PC-9 (cell line): ENCODE data around the gene NRXN2. TPM values are rescaled to one million over a fixed set of nuclear protein-coding genes. Genes with fewer than 3 reads are reported as not detected.

Experiments
- BruUV-seq: library from RNA; stranded (reverse); fragments of 400-500 nt; replicated peaks from 2 replicates; lab custom pipeline; 2021; lab: Mats Ljungman, UMichigan
- CTCF ChIA-PET: fragments of 300-600 bp; sonication (Branson Sonifier 250); formaldehyde crosslinking; loops from one replicate; lab custom pipeline; 2022; ENCODE audit warnings: antibody characterized with exemption; lab: Charles Lee
- POLR2A ChIA-PET: fragments of 300-600 bp; sonication (Branson Sonifier 250); formaldehyde crosslinking; loops from one replicate; lab custom pipeline; 2022; ENCODE audit warnings: antibody characterized with exemption; ENCODE audit not compliant: unreplicated experiment; lab: Charles Lee
- DNase-seq, 2 experiments: peaks; one replicate each; pipeline versions ENCODE4 v3.0.0 to v3.0.0-alpha.2; 2015 to 2022; ENCODE audit warnings: mixed read lengths in 1 of 2
- H2AFZ ChIP-seq: fragments of 200-600 bp; sonication (generic); 2 replicates; pipeline ENCODE4 v1.8.1; 2017; ENCODE audit warnings: antibody characterized with exemption
- H3F3A ChIP-seq: fragments of 200-600 bp; sonication (generic); 2 replicates; pipeline ENCODE4 v1.8.1; 2017; ENCODE audit warnings: antibody characterized with exemption, mild to moderate bottlenecking, low read depth; ENCODE audit not compliant: insufficient read depth
- H3K27ac ChIP-seq: fragments of 200-600 bp; sonication (generic); 2 replicates; pipeline ENCODE4 v1.6.1; 2016; ENCODE audit warnings: mixed run types
- H3K27me3 ChIP-seq: fragments of 200-600 bp; sonication (generic); 2 replicates; pipeline ENCODE4 v1.6.1; 2016; ENCODE audit warnings: low read depth, mixed run types; ENCODE audit not compliant: insufficient read depth
- H3K36me3 ChIP-seq: fragments of 200-600 bp; sonication (generic); 2 replicates; pipeline ENCODE4 v1.6.1; 2016; ENCODE audit warnings: low read depth, mixed run types
- H3K4me1 ChIP-seq: fragments of 200-600 bp; sonication (generic); replicated peaks from 2 replicates; pipeline ENCODE4 v1.6.1; 2016; ENCODE audit warnings: mixed run types; ENCODE audit not compliant: insufficient read depth
- H3K4me2 ChIP-seq: fragments of 200-600 bp; sonication (generic); 2 replicates; pipeline ENCODE4 v1.6.1; 2017; ENCODE audit warnings: mixed run types
- H3K4me3 ChIP-seq: fragments of 200-600 bp; sonication (generic); 2 replicates; pipeline ENCODE4 v1.6.1; 2016; ENCODE audit warnings: mixed run types
- H3K79me2 ChIP-seq: fragments of 200-600 bp; sonication (generic); 2 replicates; pipeline ENCODE4 v1.6.1; 2017; ENCODE audit warnings: low read depth, mixed run types
- H3K9me2 ChIP-seq: fragments of 200-600 bp; sonication (generic); 2 replicates; pipeline ENCODE4 v1.8.1; 2017; ENCODE audit warnings: mild to moderate bottlenecking; ENCODE audit not compliant: insufficient read depth
- H3K9me3 ChIP-seq: fragments of 200-600 bp; sonication (generic); 2 replicates; pipeline ENCODE4 v1.8.1; 2016; ENCODE audit warnings: low read depth; ENCODE audit not compliant: insufficient read depth
- H4K20me1 ChIP-seq: fragments of 200-600 bp; sonication (generic); 2 replicates; pipeline ENCODE4 v1.8.1; 2017; ENCODE audit not compliant: insufficient read depth
- EZH2 ChIP-seq: fragments of 200-600 bp; sonication (generic); IDR thresholded peaks from 2 replicates; pipeline ENCODE4 v1.8.0; 2017; ENCODE audit warnings: antibody characterized with exemption, low read depth
- intact Hi-C: fragments of 100-400 bp; cut with micrococcal nuclease; formaldehyde crosslinking; loops from one replicate; pipeline ENCODE4 v1.10.0; 2022; ENCODE audit not compliant: unreplicated experiment
- total RNA-seq: library from RNA; stranded (reverse); gene quantifications from 2 replicates; pipeline ENCODE4 v1.2.3, GENCODE V29; 2021
- TF ChIP-seq, protein P1 (sequence below): fragments of 200-600 bp; sonication (generic); conservative IDR thresholded peaks from 2 replicates; pipeline ENCODE4 v1.6.1; 2017; ENCODE audit warnings: mixed run types, antibody characterized with exemption, mild to moderate bottlenecking, moderate library complexity

Gene NRXN2
- total RNA-seq, 1 experiment from 2014 or later = not detected

DNA sequence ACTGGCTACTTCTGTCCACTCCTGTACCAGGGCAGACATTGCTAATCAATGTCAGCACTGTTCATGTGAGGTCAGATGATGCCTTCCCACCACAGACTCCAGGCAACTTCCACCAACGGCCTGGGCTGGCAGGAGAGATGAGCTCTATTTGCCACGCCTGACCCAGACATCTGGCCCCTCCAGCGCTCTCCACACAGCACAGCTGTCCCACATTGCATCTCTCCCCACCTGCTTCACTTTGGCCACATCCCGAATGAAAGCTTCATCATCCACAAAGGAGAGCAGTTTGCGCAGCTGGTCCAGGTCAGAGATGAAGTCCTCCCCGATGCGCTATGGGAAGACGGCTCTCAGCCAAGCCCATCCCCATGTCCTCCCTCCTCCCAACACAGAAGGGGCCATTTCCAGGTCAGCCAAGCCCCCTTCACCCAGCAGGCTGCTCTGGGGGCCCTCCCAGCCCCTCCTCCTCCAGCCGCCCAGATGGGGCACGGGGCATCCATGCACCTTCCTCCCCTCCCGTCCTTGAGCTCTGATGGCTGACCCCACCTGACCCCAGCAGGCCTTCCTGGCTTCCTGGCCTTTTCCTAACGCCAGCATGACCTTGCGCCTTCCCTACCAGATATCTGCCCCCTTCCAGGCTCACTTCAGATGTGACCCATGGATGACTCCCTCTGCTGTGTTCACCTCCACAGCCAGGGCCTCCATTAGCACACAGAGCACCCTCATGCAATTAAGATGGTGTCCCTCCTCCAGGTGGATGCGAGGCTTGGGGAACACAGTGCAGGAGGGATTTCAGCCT, 29.4 kb upstream of the NRXN2 start:
- Histone ChIP-seq H3K9me3 (no peaks in the 10 kb centered on the region), H2AFZ (no peak overlapping the region), H3K27ac (no peak overlapping the region), H3F3A (peaks cover 18% of the 10 kb centered on the region; the same call in 1 of the 2 replicates), H3K4me2 (no peak overlapping the region), H3K27me3 (no peaks in the 10 kb centered on the region), H3K36me3 (no peaks in the 10 kb centered on the region), H3K4me3 (no peak overlapping the region), H3K79me2 (no peaks in the 10 kb centered on the region), H3K4me1 (no peaks in the 10 kb centered on the region), H3K9me2 (no peaks in the 10 kb centered on the region), H4K20me1 (no peaks in the 10 kb centered on the region)
- ChIA-PET CTCF (interaction anchor here (0.7 kb wide), 1 partner anchor 10 kb away, joined by 3 read pairs; no protein-coding TSS in a partner anchor), POLR2A (interaction anchor here (0.5 kb wide), 1 partner anchor 498 kb away, joined by 6 read pairs; no protein-coding TSS in a partner anchor)
- no peak for TF ChIP-seq EZH2
- TF ChIP-seq, protein P1, sequence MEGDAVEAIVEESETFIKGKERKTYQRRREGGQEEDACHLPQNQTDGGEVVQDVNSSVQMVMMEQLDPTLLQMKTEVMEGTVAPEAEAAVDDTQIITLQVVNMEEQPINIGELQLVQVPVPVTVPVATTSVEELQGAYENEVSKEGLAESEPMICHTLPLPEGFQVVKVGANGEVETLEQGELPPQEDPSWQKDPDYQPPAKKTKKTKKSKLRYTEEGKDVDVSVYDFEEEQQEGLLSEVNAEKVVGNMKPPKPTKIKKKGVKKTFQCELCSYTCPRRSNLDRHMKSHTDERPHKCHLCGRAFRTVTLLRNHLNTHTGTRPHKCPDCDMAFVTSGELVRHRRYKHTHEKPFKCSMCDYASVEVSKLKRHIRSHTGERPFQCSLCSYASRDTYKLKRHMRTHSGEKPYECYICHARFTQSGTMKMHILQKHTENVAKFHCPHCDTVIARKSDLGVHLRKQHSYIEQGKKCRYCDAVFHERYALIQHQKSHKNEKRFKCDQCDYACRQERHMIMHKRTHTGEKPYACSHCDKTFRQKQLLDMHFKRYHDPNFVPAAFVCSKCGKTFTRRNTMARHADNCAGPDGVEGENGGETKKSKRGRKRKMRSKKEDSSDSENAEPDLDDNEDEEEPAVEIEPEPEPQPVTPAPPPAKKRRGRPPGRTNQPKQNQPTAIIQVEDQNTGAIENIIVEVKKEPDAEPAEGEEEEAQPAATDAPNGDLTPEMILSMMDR = no peak
- DNase-seq = no peak
- BruUV-seq = no TSS peak
- intact Hi-C loops = no loop called here

DNA sequence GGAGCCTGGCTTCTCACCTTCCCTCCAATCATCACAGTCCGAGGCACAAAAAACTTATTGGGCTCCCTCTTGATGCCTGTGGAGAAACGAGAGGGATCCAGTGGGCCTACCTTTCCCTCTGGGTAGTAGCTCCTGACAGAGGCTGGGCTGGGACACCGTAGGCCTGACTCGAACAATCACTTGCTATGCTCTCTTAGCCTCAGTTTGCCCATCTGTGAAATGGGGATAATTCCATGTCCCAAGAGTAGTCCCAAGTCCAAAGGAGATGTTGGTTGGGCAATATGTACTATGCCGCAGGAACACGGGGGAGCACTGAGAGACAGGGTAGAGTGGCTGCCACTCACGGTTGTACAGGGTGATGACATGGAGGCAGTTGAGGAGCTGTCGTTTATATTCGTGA, 28.6 kb upstream of the NRXN2 start:
- intact Hi-C loops = no loop called here

DNA sequence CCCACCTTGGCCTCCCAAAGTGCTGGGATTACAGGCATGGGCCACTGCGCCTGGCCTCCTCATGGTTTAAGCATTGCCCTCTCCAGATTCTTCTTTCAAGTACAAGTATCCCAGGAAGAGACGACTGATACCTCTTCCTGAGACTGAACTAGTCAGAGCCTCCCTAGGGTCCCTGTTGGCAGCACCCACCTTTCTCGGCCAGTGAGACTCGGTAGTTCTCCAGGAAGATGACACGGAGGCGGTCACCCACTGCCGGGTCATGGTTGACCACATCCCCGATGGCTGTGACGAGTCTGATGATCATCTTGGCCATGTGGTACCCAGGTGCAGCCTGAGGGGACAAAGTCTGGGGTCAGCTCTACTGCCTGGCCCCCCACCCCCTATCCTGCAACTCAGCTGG, 28.1 kb upstream of the NRXN2 start:
- POLR2A ChIA-PET = no interaction called here
- TF ChIP-seq EZH2 = no peak
- TF ChIP-seq, protein P1 = no peak
- CTCF ChIA-PET = interaction anchor here (0.6 kb wide), 1 partner anchor 318 kb away, joined by 3 read pairs; no protein-coding TSS in a partner anchor
- no peak for DNase-seq
- H3K36me3 ChIP-seq = no peaks in the 10 kb centered on the region
- H3K27ac ChIP-seq = no peak overlapping the region
- H3K4me2 ChIP-seq = no peak overlapping the region
- no peaks in the 10 kb centered on the region for H3K79me2 ChIP-seq
- H3K9me2 ChIP-seq = no peaks in the 10 kb centered on the region
- peaks cover 6% of the 10 kb centered on the region; the same call in 1 of the 2 replicates for H3F3A ChIP-seq
- intact Hi-C loops = no loop called here
- no peaks in the 10 kb centered on the region for H3K27me3 ChIP-seq
- H2AFZ ChIP-seq = no peak overlapping the region
- no peaks in the 10 kb centered on the region for H3K9me3 ChIP-seq
- no peaks in the 10 kb centered on the region for H4K20me1 ChIP-seq
- no peak overlapping the region for H3K4me3 ChIP-seq
- no peaks in the 10 kb centered on the region for H3K4me1 ChIP-seq
- no TSS peak for BruUV-seq

More for the DNA sequence above, 28.6 kb upstream of the NRXN2 start:
- H3K9me3 ChIP-seq = no peaks in the 10 kb centered on the region
- H3K27ac ChIP-seq = no peak overlapping the region
- no peaks in the 10 kb centered on the region for H3K4me1 ChIP-seq
- H3F3A ChIP-seq = peaks cover 10% of the 10 kb centered on the region; the same call in 1 of the 2 replicates
- CTCF ChIA-PET = interaction anchor here (0.6 to 0.7 kb wide), 2 partner anchors 9 to 318 kb away, joined by 3 read pairs; no protein-coding TSS in a partner anchor
- H3K27me3 ChIP-seq = no peaks in the 10 kb centered on the region
- no peak for DNase-seq
- no peak overlapping the region for H2AFZ ChIP-seq
- H3K4me3 ChIP-seq = no peak overlapping the region
- no peak overlapping the region for H3K4me2 ChIP-seq
- POLR2A ChIA-PET = interaction anchor here (0.5 kb wide), 1 partner anchor 499 kb away, joined by 6 read pairs; no protein-coding TSS in a partner anchor
- H3K9me2 ChIP-seq = no peaks in the 10 kb centered on the region
- H4K20me1 ChIP-seq = no peaks in the 10 kb centered on the region
- BruUV-seq = no TSS peak
- TF ChIP-seq, protein P1 = no peak
- TF ChIP-seq EZH2 = no peak
- no peaks in the 10 kb centered on the region for H3K36me3 ChIP-seq
- no peaks in the 10 kb centered on the region for H3K79me2 ChIP-seq
